ENCODE measurements around the gene IFI30.

DNA sequence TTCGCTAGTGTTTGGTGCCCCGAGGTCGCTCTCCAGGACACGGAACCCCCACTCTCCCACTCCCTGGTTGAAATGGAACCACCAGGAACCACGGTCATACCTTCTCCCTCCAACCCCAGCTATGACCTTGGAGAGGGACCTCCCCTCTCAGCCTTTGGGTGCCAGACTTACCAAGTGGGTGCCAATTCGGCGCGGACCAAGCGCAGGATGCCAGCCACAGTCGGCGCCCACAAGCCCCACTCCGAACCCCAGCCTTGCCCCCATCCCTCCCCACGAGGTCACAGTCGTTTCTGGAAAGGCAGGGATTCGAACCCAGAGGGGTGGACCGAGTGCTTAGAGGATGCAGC is 51.7 kb downstream of the IFI30 start:
- TF ChIP-seq, protein P1, sequence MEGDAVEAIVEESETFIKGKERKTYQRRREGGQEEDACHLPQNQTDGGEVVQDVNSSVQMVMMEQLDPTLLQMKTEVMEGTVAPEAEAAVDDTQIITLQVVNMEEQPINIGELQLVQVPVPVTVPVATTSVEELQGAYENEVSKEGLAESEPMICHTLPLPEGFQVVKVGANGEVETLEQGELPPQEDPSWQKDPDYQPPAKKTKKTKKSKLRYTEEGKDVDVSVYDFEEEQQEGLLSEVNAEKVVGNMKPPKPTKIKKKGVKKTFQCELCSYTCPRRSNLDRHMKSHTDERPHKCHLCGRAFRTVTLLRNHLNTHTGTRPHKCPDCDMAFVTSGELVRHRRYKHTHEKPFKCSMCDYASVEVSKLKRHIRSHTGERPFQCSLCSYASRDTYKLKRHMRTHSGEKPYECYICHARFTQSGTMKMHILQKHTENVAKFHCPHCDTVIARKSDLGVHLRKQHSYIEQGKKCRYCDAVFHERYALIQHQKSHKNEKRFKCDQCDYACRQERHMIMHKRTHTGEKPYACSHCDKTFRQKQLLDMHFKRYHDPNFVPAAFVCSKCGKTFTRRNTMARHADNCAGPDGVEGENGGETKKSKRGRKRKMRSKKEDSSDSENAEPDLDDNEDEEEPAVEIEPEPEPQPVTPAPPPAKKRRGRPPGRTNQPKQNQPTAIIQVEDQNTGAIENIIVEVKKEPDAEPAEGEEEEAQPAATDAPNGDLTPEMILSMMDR (IDR thresholded peaks at IDR 0.05; ENCODE audit: low read depth, low read length, poor library complexity, severe bottlenecking), result no peak
- TF ChIP-seq EZH2phosphoT487 (IDR thresholded peaks at IDR 0.05; ENCODE audit: borderline replicate concordance, low read length), result no peak
